Muscle of arm (tissue), 12 donors: ENCODE measurements around the gene TTLL8. TPM values are rescaled to one million over a fixed set of nuclear protein-coding genes. Genes with fewer than 3 reads are reported as not detected.

Experiments
- polyA plus RNA-seq, 12 donors: library from polyadenylated mRNA; unstranded; fragments of 120-200 nt; gene quantifications; one replicate each; pipeline ENCODE4 v1.2.1, GENCODE V29; 2013; ENCODE audit not compliant: insufficient read length in 12 of 12

TTLL8 gene
- polyA plus RNA-seq, 12 donors: not detected

Other genes with a start within 250 kb of the TTLL8 start
- 10 to 100 TPM in 11 of 12 donors, not detected in 1; 20.5 to 39.1 (median 24.8) TPM for gene BRD1, start 230.4 kb downstream of the TTLL8 start, polyA plus RNA-seq
- 10 to 100 TPM in 11 of 12 donors, not detected in 1; 10.9 to 16.5 (median 12.7) TPM for gene ZBED4, start 204.5 kb downstream of the TTLL8 start, polyA plus RNA-seq
- 10 to 100 TPM in 9 of 12 donors, 1 to 10 TPM in 2, not detected in 1; 6.3 to 17.2 (median 12.1) TPM for gene ALG12, start 139.9 kb downstream of the TTLL8 start, polyA plus RNA-seq
- gene CRELD2, start 139.7 kb downstream of the TTLL8 start, polyA plus RNA-seq: 10 to 100 TPM in 11 of 12 donors, not detected in 1; 11.1 to 29.8 (median 18.2) TPM
- gene PIM3, start 97.5 kb downstream of the TTLL8 start, polyA plus RNA-seq: 10 to 100 TPM in 8 of 12 donors, 1 to 10 TPM in 3, not detected in 1; 9.0 to 28.2 (median 11.3) TPM
- gene IL17REL, start 45.5 kb downstream of the TTLL8 start, polyA plus RNA-seq: under 1 TPM in 3 of 12 donors, not detected in 9; 0.07 to 0.92 (median 0.10) TPM
- 1 to 10 TPM in 4 of 12 donors, under 1 TPM in 6, not detected in 2; 0.59 to 3.3 (median 0.93) TPM for gene MLC1, start 27.1 kb upstream of the TTLL8 start, polyA plus RNA-seq
- gene MOV10L1, start 31.7 kb upstream of the TTLL8 start, polyA plus RNA-seq: under 1 TPM in 9 of 12 donors, not detected in 3; 0.10 to 0.73 (median 0.49) TPM
- under 1 TPM in 7 of 12 donors, not detected in 5; 0.05 to 0.43 (median 0.16) TPM for gene PANX2, start 112.4 kb upstream of the TTLL8 start, polyA plus RNA-seq
- gene TRABD, start 127.6 kb upstream of the TTLL8 start, polyA plus RNA-seq: 10 to 100 TPM in 11 of 12 donors, not detected in 1; 13.4 to 21.8 (median 15.0) TPM
- gene SELENOO, start 142.7 kb upstream of the TTLL8 start, polyA plus RNA-seq: 10 to 100 TPM in 7 of 12 donors, 1 to 10 TPM in 4, not detected in 1; 7.9 to 18.4 (median 10.6) TPM
- 10 to 100 TPM in 11 of 12 donors, not detected in 1; 18.2 to 36.0 (median 28.9) TPM for gene TUBGCP6, start 186.7 kb upstream of the TTLL8 start, polyA plus RNA-seq
- gene HDAC10, start 193.0 kb upstream of the TTLL8 start, polyA plus RNA-seq: 10 to 100 TPM in 11 of 12 donors, not detected in 1; 10.6 to 40.6 (median 13.2) TPM
- gene MAPK12, start 203.4 kb upstream of the TTLL8 start, polyA plus RNA-seq: 100 to 1,000 TPM in 1 of 12 donors, 10 to 100 TPM in 10, 1 to 10 TPM in 1; 9.0 to 156 (median 18.0) TPM
- 1 to 10 TPM in 11 of 12 donors, not detected in 1; 4.4 to 7.4 (median 5.5) TPM for gene MAPK11, start 212.1 kb upstream of the TTLL8 start, polyA plus RNA-seq
- gene PLXNB2, start 249.3 kb upstream of the TTLL8 start, polyA plus RNA-seq: 100 to 1,000 TPM in 3 of 12 donors, 10 to 100 TPM in 8, not detected in 1; 67.3 to 124 (median 74.3) TPM